Measurements from ENCODE around the gene KRT24.
A peak's percentile ranks its signal among the peaks of the same experiment; 100 is the strongest.
"Not testable (repeated sequence)": the region's sequence is repeated elsewhere in the genome, so short reads cannot be mapped to it uniquely, and the experiment has no call there.

Gene KRT24

GRCh38 chr17:40703652-40704051 lies at the start of gene KRT24:
KRT24 (minus strand) TSS chr17:40703752; CDS start chr17:40703693, 59 bp downstream.
- DNase-seq: no peak

GRCh38 chr17:40751065-40751464 lies 47.5 kb upstream of the KRT24 start:
- DNase-seq: no peak

GRCh38 chr17:40750391-40750790 lies 46.8 kb upstream of the KRT24 start:
- DNase-seq: no peak

- not testable (repeated sequence) for DNase-seq
Observed at GRCh38 chr17:40748666-40749065, 45.1 kb upstream of the KRT24 start.

- no peak for DNase-seq
Observed at GRCh38 chr17:40738553-40738952, 35.0 kb upstream of the KRT24 start.

GRCh38 chr17:40735016-40735415 lies 31.5 kb upstream of the KRT24 start:
- no peak for DNase-seq

- no peak for DNase-seq
Observed at GRCh38 chr17:40734018-40734417, 30.5 kb upstream of the KRT24 start.

GRCh38 chr17:40730970-40731369 lies 27.4 kb upstream of the KRT24 start:
- no peak for DNase-seq

- DNase-seq: peak; percentile 37
Observed at GRCh38 chr17:40727447-40728231, 24.1 kb upstream of the KRT24 start.

GRCh38 chr17:40726919-40727318 lies 23.4 kb upstream of the KRT24 start:
- DNase-seq: no peak

- no peak for DNase-seq
Observed at GRCh38 chr17:40724656-40725055, 21.1 kb upstream of the KRT24 start.

GRCh38 chr17:40722241-40722640 lies 18.7 kb upstream of the KRT24 start:
- DNase-seq: peak; percentile 0

GRCh38 chr17:40720899-40721298 lies 17.3 kb upstream of the KRT24 start:
- peak; percentile 13 for DNase-seq

GRCh38 chr17:40718930-40719329 lies 15.4 kb upstream of the KRT24 start:
- DNase-seq: no peak

- DNase-seq: no peak
Observed at GRCh38 chr17:40717776-40718175, 14.2 kb upstream of the KRT24 start.

- no peak for DNase-seq
Observed at GRCh38 chr17:40714473-40714872, 10.9 kb upstream of the KRT24 start.

GRCh38 chr17:40707745-40708144 lies 4.2 kb upstream of the KRT24 start:
- DNase-seq: peak; percentile 46

- no peak for DNase-seq
Observed at GRCh38 chr17:40705584-40705983, 2.0 kb upstream of the KRT24 start.

GRCh38 chr17:40702271-40702670 lies 1.3 kb downstream of the KRT24 start:
- no peak for DNase-seq

- no peak for DNase-seq
Observed at GRCh38 chr17:40699853-40700252, 3.7 kb downstream of the KRT24 start.

- DNase-seq: no peak
Observed at GRCh38 chr17:40699371-40699770, 4.2 kb downstream of the KRT24 start.

GRCh38 chr17:40697297-40697696 lies 6.3 kb downstream of the KRT24 start:
- DNase-seq: no peak

- DNase-seq: no peak
Observed at GRCh38 chr17:40696651-40697072, 6.9 kb downstream of the KRT24 start.

GRCh38 chr17:40695874-40696472 lies 7.6 kb downstream of the KRT24 start:
- no peak for DNase-seq

GRCh38 chr17:40694584-40694983 lies 9.0 kb downstream of the KRT24 start:
- no peak for DNase-seq

All from inflammatory macrophage treated with lipopolysaccharide for 4 hours (primary cell).